Daoy (cell line): ENCODE results near the gene GEMIN4. TPM values are rescaled to one million over a fixed set of nuclear protein-coding genes. Genes with fewer than 3 reads are reported as not detected.
"Not testable (repeated sequence)": the region's sequence is repeated elsewhere in the genome, so short reads cannot be mapped to it uniquely, and the experiment has no call there.

Source experiments
- DNase-seq: peaks from one replicate; pipeline ENCODE4 v3.0.0-alpha.2; 2015; ENCODE audit warnings: low read depth
- total RNA-seq: library from RNA; depleted of rRNA; stranded (reverse); fragments of >200 nt; shearing (Covaris generic); gene quantifications from 2 replicates; pipeline ENCODE4 v1.2.3, GENCODE V29; 2014; rRNA removed

The GEMIN4 gene
- total RNA-seq, 1 experiment from 2014 or later, result 14.3 TPM

- no peak for DNase-seq
These were observed 48.8 kb downstream of the GEMIN4 start for GRCh38 chr17:703081-703875.

- DNase-seq, result no peak
These were observed 51.5 kb downstream of the GEMIN4 start for GRCh38 chr17:700504-701094.

GRCh38 chr17:699345-699744 lies 52.7 kb downstream of the GEMIN4 start:
- no peak for DNase-seq

- DNase-seq, result not testable (repeated sequence)
These were observed 54.0 kb downstream of the GEMIN4 start for GRCh38 chr17:698096-698495.

- DNase-seq, result no peak
These were observed 54.4 kb downstream of the GEMIN4 start for GRCh38 chr17:697682-698081.

GRCh38 chr17:696369-696768 lies 55.7 kb downstream of the GEMIN4 start:
- no peak for DNase-seq

Other genes starting within 250 kb of the GEMIN4 start
- gene VPS53, start 37.4 kb downstream of the GEMIN4 start, total RNA-seq, result 12.2 and 15.7 TPM in 2 replicates
- 18.7 and 21.0 TPM in 2 replicates for gene TLCD3A, start 19.7 kb downstream of the GEMIN4 start, total RNA-seq
- 81.6 and 96.4 TPM in 2 replicates for gene GLOD4, start 30.0 kb upstream of the GEMIN4 start, total RNA-seq
- 31.9 and 35.0 TPM in 2 replicates for gene MRM3, start 30.1 kb upstream of the GEMIN4 start, total RNA-seq
- 45.9 and 60.5 TPM in 2 replicates for gene NXN, start 227.5 kb upstream of the GEMIN4 start, total RNA-seq
- gene TIMM22, start 244.9 kb upstream of the GEMIN4 start, total RNA-seq, result 36.0 and 37.4 TPM in 2 replicates